Myocyte (in vitro differentiated cells): Measurements from ENCODE around the gene RASAL3. TPM values are rescaled to one million over a fixed set of nuclear protein-coding genes. Genes with fewer than 3 reads are reported as not detected.
A peak's percentile ranks its signal among the peaks of the same experiment; 100 is the strongest.

Experiments used
- DNase-seq: peaks from one replicate; pipeline ENCODE4 v3.0.0-alpha.2; 2012; ENCODE audit warnings: low read depth
- total RNA-seq: library from RNA; depleted of rRNA; stranded (reverse); fragments of >200 nt; gene quantifications from 2 replicates; pipeline ENCODE4 v1.2.3, GENCODE V29; 2014

The RASAL3 gene
- total RNA-seq, 1 donor from 2014 or later: not detected

GRCh38 chr19:15449620-15450527, 14.5 kb downstream of the RASAL3 start, which contains the start of gene WIZ:
TSS of gene WIZ (minus strand) at chr19:15449956. CDS start at chr19:15448307, 1,649 bp downstream.
- DNase-seq: peak; percentile 72

DNA sequence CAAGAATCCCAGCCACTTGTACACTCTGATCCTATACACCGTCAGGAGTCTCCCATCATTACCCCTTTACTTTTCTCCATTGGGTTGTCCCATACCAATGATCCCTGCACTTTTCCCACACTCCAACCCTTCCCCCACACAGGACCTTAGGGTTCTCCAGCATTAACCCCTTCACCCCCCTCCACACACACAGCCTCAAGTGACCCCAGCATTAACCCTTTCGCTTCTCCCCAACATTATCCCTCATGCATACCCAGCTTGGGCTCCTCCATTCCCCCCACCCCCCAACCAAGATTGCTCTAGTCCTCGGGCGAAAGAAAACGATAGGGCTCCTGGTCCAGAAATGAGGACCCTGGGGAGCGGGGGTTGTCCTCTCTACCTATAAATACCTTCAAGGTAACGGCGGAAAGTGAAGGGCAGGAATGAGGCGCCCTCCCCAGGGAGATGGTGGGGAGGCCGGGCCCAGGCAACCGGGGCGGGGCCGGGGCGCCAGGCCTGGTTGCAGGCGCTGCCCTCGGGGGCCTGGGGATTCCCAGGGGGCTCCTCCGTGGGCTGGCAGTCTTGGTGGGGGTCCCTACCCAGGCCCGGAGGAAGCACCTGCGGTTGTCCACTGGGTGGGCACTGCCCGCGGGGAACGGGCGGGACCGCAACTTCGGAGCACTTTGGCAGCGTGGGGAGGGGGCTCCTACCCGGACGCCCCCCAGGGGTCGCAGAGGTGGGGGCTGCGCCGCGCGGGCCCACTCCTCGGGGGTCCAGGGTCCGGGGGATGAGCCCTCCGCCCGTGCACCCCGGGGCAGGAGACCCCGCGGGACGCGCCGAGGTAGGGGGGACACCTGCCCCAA, 15.3 kb downstream of the RASAL3 start:
- DNase-seq: no peak

DNA sequence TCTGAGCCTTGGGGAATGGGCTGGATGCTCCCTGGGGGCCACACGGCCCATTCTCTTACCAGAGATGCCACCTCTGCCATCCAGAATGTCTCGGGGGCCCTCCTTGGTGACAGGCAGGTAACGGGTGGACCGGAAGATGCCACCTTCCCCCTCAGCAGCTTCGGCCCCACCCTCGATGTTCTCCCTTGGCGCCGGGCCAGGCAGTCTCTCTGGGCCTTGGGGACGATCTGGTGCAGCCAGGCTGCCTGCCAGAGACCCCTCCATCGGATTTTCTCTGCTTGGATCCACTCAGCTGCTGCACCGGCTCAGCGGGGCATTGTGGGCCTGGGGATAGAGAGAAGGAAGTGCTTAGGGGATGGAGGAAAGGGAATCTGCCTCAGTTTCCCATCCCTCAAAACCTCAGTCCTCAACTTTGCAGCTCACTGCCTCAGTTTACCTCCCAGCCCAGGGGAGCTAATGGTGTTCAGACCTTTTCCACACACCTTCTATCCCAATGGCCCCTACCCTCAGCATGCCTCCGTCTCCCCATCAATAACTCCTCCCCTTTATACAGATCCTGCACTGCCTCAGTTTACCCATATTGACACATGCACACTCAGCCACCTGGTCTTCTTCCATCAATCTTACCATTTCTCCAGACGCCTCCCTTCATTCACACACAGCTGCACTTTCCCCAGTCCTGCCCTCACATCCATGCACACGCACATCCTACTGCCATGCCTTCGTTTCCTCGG, 16.1 kb downstream of the RASAL3 start:
- no peak for DNase-seq

- no peak for DNase-seq
These were observed 17.3 kb downstream of the RASAL3 start for GRCh38 chr19:15447057-15447456.

DNA sequence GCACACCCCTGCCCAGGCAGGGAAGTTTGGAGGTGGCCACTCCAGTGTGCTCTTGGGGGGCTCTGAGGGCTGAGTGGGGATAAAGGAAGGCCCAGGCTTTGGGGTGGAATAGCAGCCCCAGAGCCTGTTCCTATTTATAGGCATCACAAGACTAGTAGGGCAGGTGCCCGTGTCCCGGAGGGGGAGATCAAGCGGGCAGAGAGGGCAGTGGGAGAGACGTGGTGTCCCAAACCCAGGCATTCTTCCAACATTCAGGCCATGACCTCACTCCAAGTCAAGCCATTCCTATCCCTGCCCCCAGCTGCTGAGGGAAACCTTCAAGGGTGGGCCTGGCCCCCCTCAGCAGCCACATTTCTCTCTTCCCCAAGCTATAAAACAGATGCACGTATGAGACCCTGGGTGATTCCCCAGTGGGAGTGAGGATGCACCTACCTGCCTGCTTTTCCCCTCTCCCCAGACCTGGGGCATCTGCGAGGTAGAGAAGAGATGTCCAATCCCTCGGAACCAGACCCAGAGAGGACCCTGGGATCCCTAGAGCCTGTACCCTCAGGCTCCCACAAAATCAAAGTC, 18.5 kb downstream of the RASAL3 start:
- peak; percentile 83 for DNase-seq

DNA sequence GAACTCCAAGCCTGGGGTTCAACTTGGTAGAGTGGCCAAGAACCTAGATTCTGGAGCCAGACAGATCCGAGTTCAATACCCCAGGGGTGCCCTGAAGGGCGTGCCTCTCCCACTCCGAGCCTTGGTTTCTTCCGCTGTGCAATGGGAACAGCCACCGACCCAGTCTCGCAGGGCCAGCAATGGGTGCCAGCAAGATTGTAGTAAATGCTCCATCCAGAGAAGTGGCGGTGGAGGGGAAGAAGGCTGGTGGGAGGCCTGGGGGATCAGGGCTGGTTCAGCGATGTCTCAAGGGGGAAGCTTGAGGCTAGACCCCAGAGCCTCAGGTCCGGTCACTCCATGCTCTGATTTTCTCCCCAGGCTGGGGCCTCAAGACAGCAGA, 19.1 kb downstream of the RASAL3 start:
- DNase-seq: no peak

- DNase-seq: peak; percentile 46
These were observed 19.7 kb downstream of the RASAL3 start for GRCh38 chr19:15444505-15445226.

DNA sequence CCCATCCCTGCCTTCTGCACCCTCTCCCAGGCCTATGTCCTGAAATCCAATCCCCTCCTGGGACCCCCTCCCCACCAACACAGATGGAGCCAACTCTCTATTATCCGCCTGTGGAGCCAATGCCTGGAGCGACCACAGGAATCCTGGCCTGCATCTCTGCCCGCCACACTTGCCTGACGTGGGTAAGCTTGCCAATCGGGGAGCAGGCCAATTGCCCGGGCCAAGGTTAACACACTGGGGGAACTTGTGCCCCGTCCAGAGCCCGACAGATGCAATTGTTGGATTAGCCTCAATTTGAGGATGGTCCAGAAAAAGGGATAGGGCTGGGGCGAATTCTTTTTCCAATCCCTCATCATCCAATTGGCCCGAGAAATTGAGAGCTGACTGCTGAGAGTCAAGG, 20.5 kb downstream of the RASAL3 start:
- DNase-seq: peak; percentile 72

GRCh38 chr19:15443325-15443724, 21.0 kb downstream of the RASAL3 start:
- no peak for DNase-seq

DNA sequence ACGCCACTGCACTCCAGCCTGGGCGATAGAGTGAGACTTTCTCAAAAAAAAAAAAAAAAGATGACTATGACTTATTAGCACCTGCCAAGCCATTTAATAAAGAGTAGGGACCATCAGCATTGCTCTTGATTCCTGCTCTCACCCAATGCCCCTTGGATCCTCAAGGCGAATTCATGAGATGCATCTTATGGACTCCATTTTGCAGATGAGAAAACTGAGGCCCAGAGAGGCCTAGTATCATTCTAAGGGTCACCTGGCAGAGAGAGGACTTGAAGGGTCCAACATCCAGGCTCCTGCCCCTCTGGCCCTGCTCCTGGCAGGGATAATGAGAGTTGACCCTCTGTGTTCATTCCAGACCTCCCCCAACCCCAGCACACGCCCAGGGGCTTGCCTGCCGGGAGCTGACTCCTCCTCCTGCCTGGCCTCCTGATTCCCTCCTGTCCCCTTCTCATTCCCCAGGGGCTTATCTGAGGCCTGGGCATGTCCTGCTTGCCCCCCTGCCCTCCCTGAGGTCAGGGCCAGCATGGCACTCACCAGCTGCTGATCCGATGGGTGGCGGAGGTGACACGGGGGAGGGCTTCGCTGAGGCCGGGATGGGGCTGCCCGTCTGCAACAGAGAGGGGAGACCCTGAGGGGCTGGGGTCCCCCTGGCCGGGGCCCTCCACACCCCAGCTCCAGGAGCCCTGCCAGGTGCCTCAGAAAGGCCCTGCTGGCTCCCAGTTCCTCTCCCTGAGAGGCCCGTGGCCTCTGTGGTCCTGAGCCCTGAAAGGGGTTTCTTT, 22.0 kb downstream of the RASAL3 start:
- DNase-seq: no peak

GRCh38 chr19:15441317-15441716, 23.0 kb downstream of the RASAL3 start:
- DNase-seq: no peak

- no peak for DNase-seq
These were observed 24.3 kb downstream of the RASAL3 start for GRCh38 chr19:15439821-15440641.

DNA sequence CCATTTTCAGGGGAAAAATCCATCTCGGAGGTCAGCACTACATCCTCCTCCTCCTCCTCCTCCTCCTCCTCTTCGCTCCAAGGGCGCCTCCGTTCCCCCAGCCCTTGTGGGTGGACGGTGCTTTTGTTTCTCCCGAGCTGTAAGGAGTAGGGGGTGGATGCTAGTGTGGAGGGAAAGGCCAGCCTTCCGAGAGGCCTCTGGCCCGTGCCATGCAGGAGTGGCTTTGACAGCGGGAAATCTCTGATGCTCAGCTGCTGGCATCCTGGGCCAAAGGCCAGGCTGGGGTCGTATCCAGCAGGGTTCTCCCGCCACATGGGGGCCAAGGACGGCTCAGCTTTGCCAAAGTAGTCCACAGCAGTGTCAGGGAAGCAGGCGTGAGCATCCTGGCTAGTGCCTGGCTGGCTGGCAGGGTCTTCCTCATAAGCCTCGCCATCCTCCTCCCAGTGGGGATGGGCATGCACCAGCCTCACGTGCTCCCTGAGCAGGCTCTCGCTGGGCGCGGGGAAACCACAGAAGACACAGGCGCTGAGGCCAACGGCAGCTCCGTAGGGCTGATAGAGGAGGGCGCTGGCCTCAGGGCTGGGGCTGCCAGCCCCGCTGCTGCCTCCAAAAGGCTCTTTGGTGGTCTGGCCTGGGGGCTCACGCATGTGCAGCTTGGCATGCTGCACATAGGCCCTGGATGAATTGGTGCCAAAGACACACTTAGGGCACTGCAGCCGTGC, 25.1 kb downstream of the RASAL3 start:
- DNase-seq: no peak

DNA sequence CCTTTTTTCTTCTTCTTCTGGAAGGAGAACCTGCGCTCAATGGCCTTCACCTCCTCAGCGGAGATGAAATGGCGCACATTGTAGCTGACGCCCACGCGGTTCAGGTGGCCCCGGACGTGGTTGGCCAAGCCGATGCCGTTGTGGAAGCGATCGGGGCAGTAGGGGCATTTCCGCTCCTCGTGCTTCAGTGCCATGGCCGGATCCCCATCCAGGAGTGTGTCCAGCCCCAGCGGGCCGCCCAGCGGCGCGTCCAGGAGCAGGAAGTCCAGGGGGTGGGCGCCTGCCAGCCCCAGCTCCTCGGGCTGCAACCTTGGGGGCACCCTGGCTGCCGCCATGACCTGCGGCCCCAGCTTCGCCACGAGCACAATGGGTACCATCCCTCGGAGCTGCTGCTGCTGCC, 25.8 kb downstream of the RASAL3 start:
- DNase-seq: no peak

- DNase-seq: no peak
These were observed 26.2 kb downstream of the RASAL3 start for GRCh38 chr19:15438124-15438496.

DNA sequence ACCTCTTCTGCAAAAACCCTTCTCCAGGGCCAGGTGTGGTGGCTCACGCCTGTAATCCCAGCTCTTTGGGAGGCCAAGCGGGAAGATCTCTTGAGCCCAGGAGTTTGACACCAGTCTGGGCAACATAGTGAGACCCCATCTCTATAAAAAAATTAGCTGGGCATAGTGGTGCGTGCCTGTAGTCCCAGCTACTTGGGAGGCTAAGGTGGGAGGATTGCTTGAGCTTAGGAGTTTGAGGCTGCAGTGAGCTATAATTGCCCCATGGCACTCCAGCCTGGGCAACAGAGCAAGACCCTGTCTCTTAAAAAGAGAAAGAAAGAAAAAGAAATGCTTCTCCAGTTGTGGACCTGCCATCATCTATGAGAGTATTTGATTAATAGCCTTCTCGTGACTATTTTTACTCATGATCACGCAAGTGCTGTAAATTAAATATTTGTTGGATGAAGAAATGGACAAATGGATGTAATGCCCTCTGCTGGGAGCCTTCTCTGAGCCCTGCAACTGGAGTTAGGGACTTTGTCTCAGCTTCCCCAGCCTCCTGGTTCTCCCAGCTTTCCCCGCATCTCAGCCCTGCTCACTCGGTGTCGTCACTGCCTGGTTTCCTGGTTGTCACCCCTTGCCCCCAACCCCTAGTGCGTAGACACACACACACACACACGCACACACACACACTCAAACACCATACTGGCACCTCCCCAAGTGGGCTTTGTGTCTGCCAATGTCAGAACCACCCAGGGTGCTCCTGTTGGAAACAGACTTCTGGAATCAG, 26.8 kb downstream of the RASAL3 start:
- no peak for DNase-seq

DNA sequence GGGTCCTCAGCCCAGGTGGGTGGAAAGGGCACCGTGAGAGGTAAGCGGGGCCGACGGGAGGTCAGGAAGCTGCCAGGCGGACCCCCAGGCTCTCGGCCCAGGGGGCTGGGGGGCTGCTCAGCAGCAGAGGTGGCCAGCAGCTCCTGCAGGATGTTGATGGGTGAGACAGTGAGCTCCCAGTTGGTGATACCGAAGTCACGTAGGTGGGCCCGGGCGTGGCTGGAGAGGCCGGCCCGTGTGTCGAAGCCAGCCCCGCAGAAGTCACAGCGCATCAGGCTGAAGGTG, 27.6 kb downstream of the RASAL3 start:
- no peak for DNase-seq
